Measurements from ENCODE around the gene BCORL1. TPM values are rescaled to one million over a fixed set of nuclear protein-coding genes. Genes with fewer than 3 reads are reported as not detected.

The BCORL1 gene
- total RNA-seq, 1 experiment from 2014 or later: 13.3 TPM

DNA sequence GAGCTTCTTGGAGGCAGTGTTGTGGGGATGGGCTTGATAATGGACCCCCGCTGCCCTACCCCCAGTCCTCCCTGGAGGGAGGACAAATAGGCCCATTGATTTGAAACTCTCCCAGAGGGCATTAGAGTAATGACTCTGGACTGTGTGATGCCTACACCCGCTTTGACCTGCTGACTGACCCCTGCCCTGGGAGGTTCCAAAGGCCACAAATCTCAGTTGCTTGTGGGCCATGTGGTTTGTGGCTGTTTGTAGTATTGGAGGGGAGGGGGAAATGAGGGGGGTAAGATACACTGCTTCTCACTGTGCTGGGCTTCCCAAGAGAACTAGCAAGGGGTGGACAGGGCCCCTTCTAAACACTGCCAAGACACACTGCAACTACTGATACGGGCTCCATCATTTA is 27.6 kb upstream of the BCORL1 start:
- no peak overlapping the region for H3K4me3 ChIP-seq (ENCODE audit: low read depth, low read length, poor library complexity, severe bottlenecking)
- no peaks in the 10 kb centered on the region for H3K27me3 ChIP-seq (replicated peaks; ENCODE audit: insufficient read depth, low read depth, low read length, poor library complexity)
- no peak for DNase-seq (ENCODE audit: low spot score)
- ChIA-PET POLR2A (ENCODE audit: low non-redundant PET) (no interaction called here), CTCF (no interaction called here)
- intact Hi-C loops (cut with micrococcal nuclease; ENCODE audit: unreplicated experiment): no loop called here
- no peaks in the 10 kb centered on the region for H3K36me3 ChIP-seq (ENCODE audit: insufficient read depth, low read length, poor library complexity, severe bottlenecking)
- no peak for TF ChIP-seq EZH2 (IDR thresholded peaks at IDR 0.05; ENCODE audit: borderline replicate concordance, low read depth, low read length, poor library complexity, severe bottlenecking)
- H3K4me1 ChIP-seq (ENCODE audit: insufficient read depth, low read length, poor library complexity, severe bottlenecking): no peaks in the 10 kb centered on the region
- no TSS peak for BruUV-seq (replicated peaks)
- no peaks in the 10 kb centered on the region for H3K9me3 ChIP-seq (ENCODE audit: low read depth, low read length, poor library complexity, severe bottlenecking)
- H3K27ac ChIP-seq (ENCODE audit: low read depth, low read length, poor library complexity, severe bottlenecking): no peak overlapping the region

- Histone ChIP-seq H3K9me3 (ENCODE audit: low read depth, low read length, poor library complexity, severe bottlenecking) (no peaks in the 10 kb centered on the region), H3K27me3 (replicated peaks; ENCODE audit: insufficient read depth, low read depth, low read length, poor library complexity) (no peaks in the 10 kb centered on the region), H3K27ac (ENCODE audit: low read depth, low read length, poor library complexity, severe bottlenecking) (no peak overlapping the region), H3K36me3 (ENCODE audit: insufficient read depth, low read length, poor library complexity, severe bottlenecking) (no peaks in the 10 kb centered on the region), H3K4me3 (ENCODE audit: low read depth, low read length, poor library complexity, severe bottlenecking) (no peak overlapping the region), H3K4me1 (ENCODE audit: insufficient read depth, low read length, poor library complexity, severe bottlenecking) (no peaks in the 10 kb centered on the region)
- ChIA-PET CTCF (no interaction called here), POLR2A (ENCODE audit: low non-redundant PET) (no interaction called here)
- DNase-seq (ENCODE audit: low spot score): no peak
- no TSS peak for BruUV-seq (replicated peaks)
- intact Hi-C loops (cut with micrococcal nuclease; ENCODE audit: unreplicated experiment): no loop called here
- no peak for TF ChIP-seq EZH2 (IDR thresholded peaks at IDR 0.05; ENCODE audit: borderline replicate concordance, low read depth, low read length, poor library complexity, severe bottlenecking)
- TF ChIP-seq, protein P1, sequence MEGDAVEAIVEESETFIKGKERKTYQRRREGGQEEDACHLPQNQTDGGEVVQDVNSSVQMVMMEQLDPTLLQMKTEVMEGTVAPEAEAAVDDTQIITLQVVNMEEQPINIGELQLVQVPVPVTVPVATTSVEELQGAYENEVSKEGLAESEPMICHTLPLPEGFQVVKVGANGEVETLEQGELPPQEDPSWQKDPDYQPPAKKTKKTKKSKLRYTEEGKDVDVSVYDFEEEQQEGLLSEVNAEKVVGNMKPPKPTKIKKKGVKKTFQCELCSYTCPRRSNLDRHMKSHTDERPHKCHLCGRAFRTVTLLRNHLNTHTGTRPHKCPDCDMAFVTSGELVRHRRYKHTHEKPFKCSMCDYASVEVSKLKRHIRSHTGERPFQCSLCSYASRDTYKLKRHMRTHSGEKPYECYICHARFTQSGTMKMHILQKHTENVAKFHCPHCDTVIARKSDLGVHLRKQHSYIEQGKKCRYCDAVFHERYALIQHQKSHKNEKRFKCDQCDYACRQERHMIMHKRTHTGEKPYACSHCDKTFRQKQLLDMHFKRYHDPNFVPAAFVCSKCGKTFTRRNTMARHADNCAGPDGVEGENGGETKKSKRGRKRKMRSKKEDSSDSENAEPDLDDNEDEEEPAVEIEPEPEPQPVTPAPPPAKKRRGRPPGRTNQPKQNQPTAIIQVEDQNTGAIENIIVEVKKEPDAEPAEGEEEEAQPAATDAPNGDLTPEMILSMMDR (conservative IDR thresholded peaks at IDR 0.05; ENCODE audit: low read depth, low read length): no peak
Measured at GRCh38 chrX:129955682-129956081, 26.8 kb upstream of the BCORL1 start.

- no peak overlapping the region for H3K4me3 ChIP-seq (ENCODE audit: low read depth, low read length, poor library complexity, severe bottlenecking)
Measured at GRCh38 chrX:129956145-129956544, 26.3 kb upstream of the BCORL1 start.

DNA sequence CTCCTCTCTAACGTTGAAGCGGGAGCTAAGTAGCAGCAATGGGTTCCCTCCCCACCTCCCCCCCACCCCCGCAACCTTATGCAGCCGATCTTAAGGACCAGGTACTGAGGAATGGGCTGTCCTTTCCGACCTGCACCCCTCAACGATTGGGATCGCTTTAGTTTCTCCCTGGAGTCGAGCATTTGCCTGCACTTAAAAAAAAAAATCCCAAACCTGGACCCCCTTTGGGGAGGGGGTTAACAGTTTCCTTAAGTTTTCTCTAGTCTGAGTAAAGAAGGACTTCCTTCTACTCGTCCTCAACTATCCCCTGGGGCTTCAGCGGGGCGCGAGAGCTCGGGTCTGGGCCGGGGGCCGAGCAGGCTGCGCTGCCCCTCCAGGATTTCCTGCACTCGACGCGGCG is 25.7 kb upstream of the BCORL1 start:
- ChIA-PET CTCF (no interaction called here), POLR2A (ENCODE audit: low non-redundant PET) (no interaction called here)
- no TSS peak for BruUV-seq (replicated peaks)
- Histone ChIP-seq H3K4me3 (ENCODE audit: low read depth, low read length, poor library complexity, severe bottlenecking) (peak overlapping the region; percentile 43), H3K27me3 (replicated peaks; ENCODE audit: insufficient read depth, low read depth, low read length, poor library complexity) (no peaks in the 10 kb centered on the region), H3K4me1 (ENCODE audit: insufficient read depth, low read length, poor library complexity, severe bottlenecking) (no peaks in the 10 kb centered on the region), H3K27ac (ENCODE audit: low read depth, low read length, poor library complexity, severe bottlenecking) (no peak overlapping the region), H3K36me3 (ENCODE audit: insufficient read depth, low read length, poor library complexity, severe bottlenecking) (no peaks in the 10 kb centered on the region), H3K9me3 (ENCODE audit: low read depth, low read length, poor library complexity, severe bottlenecking) (no peaks in the 10 kb centered on the region)
- TF ChIP-seq, protein P1 (conservative IDR thresholded peaks at IDR 0.05; ENCODE audit: low read depth, low read length): no peak
- TF ChIP-seq EZH2 (IDR thresholded peaks at IDR 0.05; ENCODE audit: borderline replicate concordance, low read depth, low read length, poor library complexity, severe bottlenecking): no peak
- DNase-seq (ENCODE audit: low spot score): no peak
- intact Hi-C loops (cut with micrococcal nuclease; ENCODE audit: unreplicated experiment): no loop called here

More at GRCh38 chrX:129956145-129956544, 26.3 kb upstream of the BCORL1 start:
- intact Hi-C loops (cut with micrococcal nuclease; ENCODE audit: unreplicated experiment): no loop called here
- TF ChIP-seq EZH2 (IDR thresholded peaks at IDR 0.05; ENCODE audit: borderline replicate concordance, low read depth, low read length, poor library complexity, severe bottlenecking): no peak
- DNase-seq (ENCODE audit: low spot score): no peak
- H3K9me3 ChIP-seq (ENCODE audit: low read depth, low read length, poor library complexity, severe bottlenecking): no peaks in the 10 kb centered on the region
- H3K4me1 ChIP-seq (ENCODE audit: insufficient read depth, low read length, poor library complexity, severe bottlenecking): no peaks in the 10 kb centered on the region
- H3K27ac ChIP-seq (ENCODE audit: low read depth, low read length, poor library complexity, severe bottlenecking): no peak overlapping the region
- no peaks in the 10 kb centered on the region for H3K27me3 ChIP-seq (replicated peaks; ENCODE audit: insufficient read depth, low read depth, low read length, poor library complexity)
- no peaks in the 10 kb centered on the region for H3K36me3 ChIP-seq (ENCODE audit: insufficient read depth, low read length, poor library complexity, severe bottlenecking)
- no TSS peak for BruUV-seq (replicated peaks)
- CTCF ChIA-PET: no interaction called here
- POLR2A ChIA-PET (ENCODE audit: low non-redundant PET): no interaction called here
